HepG2 (cell line): Measurements from ENCODE around the gene IFNAR2. TPM values are rescaled to one million over a fixed set of nuclear protein-coding genes. Genes with fewer than 3 reads are reported as not detected.

ENCODE experiments used
- ATAC-seq: fragments of 200-7000 bp; cut with Tn5 transposase; 3 replicates; pipeline ENCODE4 v1.9.1; 2020; ENCODE audit warnings: mild to moderate bottlenecking, moderate library complexity
- BruUV-seq: library from RNA; stranded (reverse); fragments of 400-500 nt; replicated peaks from 2 replicates; lab custom pipeline; 2021; lab: Mats Ljungman, UMichigan
- CTCF ChIA-PET: fragments of 300-600 bp; formaldehyde crosslinking; extraction: SDS; loops from one replicate; lab custom pipeline; 2021; ENCODE audit warnings: low total read pairs, inconsistent platforms, low intra/inter-chr PET ratio; lab: Yijun Ruan, JAX
- POLR2A ChIA-PET: fragments of 350-600 bp; sonication (Branson Sonifier 250); formaldehyde crosslinking; loops from one replicate; lab custom pipeline; 2020; ENCODE audit warnings: antibody characterized with exemption, inconsistent platforms; lab: Yijun Ruan, JAX
- DNase-seq: peaks from one replicate; pipeline ENCODE4 v3.0.0-alpha.2; 2015; ENCODE audit warnings: low spot score
- FAIRE-seq: peaks from 3 replicates; lab custom pipeline; 2011; peaks lifted over from hg19 to GRCh38; lab: Jason Lieb, UNC
- H2AFZ ChIP-seq: one replicate; pipeline ENCODE4 v1.6.1; 2011; ENCODE audit warnings: low read length, inconsistent platforms
- H3K27ac ChIP-seq: fragments of 300-600 bp; 3 replicates; pipeline ENCODE4 v1.8.0; 2011; ENCODE audit warnings: mixed run types, mild to moderate bottlenecking, mixed read lengths, low read length, inconsistent platforms; ENCODE audit not compliant: insufficient read depth; ENCODE audit errors: extremely low read length
- H3K27me3 ChIP-seq, 2 experiments: fragments of 200-600 bp in 1 of 2; 2 replicates in 1 of 2; 3 replicates in 1 of 2; pipeline versions ENCODE4 v1.6.0 to v1.8.0; 2011; ENCODE audit warnings: low read length in 2 of 2, mild to moderate bottlenecking in 2 of 2, moderate library complexity in 2 of 2, inconsistent platforms in 1 of 2; ENCODE audit not compliant: insufficient read depth in 2 of 2, control insufficient read depth in 1 of 2
- H3K36me3 ChIP-seq, 2 experiments: fragments of 200-600 bp in 1 of 2; replicated peaks in 1 of 2; 2 replicates in 1 of 2; 3 replicates in 1 of 2; pipeline versions ENCODE4 v1.5.1 to v1.8.0; 2011; ENCODE audit warnings: low read length in 2 of 2, inconsistent platforms in 1 of 2; ENCODE audit not compliant: insufficient read depth in 2 of 2, control insufficient read depth in 1 of 2
- H3K4me1 ChIP-seq: 2 replicates; pipeline ENCODE4 v1.5.1; 2012; ENCODE audit warnings: low read length, inconsistent platforms; ENCODE audit not compliant: insufficient read depth
- H3K4me2 ChIP-seq: 2 replicates; pipeline ENCODE4 v1.6.0; 2011; ENCODE audit warnings: low read depth, low read length, inconsistent platforms
- H3K4me3 ChIP-seq, 3 experiments: fragments of 200-600 bp in 1 of 3; sonication (generic), shearing (Covaris generic) in 1 of 3; replicated peaks in 1 of 3; 2 replicates each; pipeline ENCODE4 v1.5.1; 2011 to 2016; ENCODE audit warnings: low read length in 3 of 3, inconsistent platforms in 2 of 3, low read depth in 2 of 3, mild to moderate bottlenecking in 2 of 3, control low read depth in 1 of 3, mixed read lengths in 1 of 3; ENCODE audit not compliant: insufficient read depth in 1 of 3
- H3K79me2 ChIP-seq: one replicate; pipeline ENCODE4 v1.6.1; 2011; ENCODE audit warnings: low read length, inconsistent platforms; ENCODE audit not compliant: insufficient read depth
- H3K9ac ChIP-seq: 2 replicates; pipeline ENCODE4 v1.6.0; 2011; ENCODE audit warnings: mild to moderate bottlenecking, low read depth, low read length, inconsistent platforms; ENCODE audit not compliant: insufficient read depth
- H3K9me3 ChIP-seq: 2 replicates; pipeline ENCODE4 v1.5.1; 2012; ENCODE audit warnings: mild to moderate bottlenecking, low read length
- H4K20me1 ChIP-seq: 2 replicates; pipeline ENCODE4 v1.6.0; 2011; ENCODE audit warnings: inconsistent platforms, mild to moderate bottlenecking, low read length, moderate library complexity; ENCODE audit not compliant: insufficient read depth
- PRPF4 ChIP-seq: fragments of 200-400 bp; formaldehyde crosslinking; IDR thresholded peaks from 2 replicates; pipeline ENCODE4 v1.6.1; 2016; ENCODE audit warnings: low read length, low read depth; ENCODE audit not compliant: poor library complexity, severe bottlenecking
- RELA ChIP-seq: sonication (generic); formaldehyde crosslinking; IDR thresholded peaks from 2 replicates; pipeline ENCODE4 v1.4.0; 2020; ENCODE audit warnings: missing genetic modification reagents
- SMARCE1 ChIP-seq: fragments of 450-650 bp; IDR thresholded peaks from 2 replicates; pipeline ENCODE4 v1.6.1; 2017; ENCODE audit warnings: borderline replicate concordance
- STAT5B ChIP-seq: sonication (generic); formaldehyde crosslinking; IDR thresholded peaks from 2 replicates; pipeline ENCODE4 v1.4.0; 2020; ENCODE audit warnings: missing genetic modification reagents
- ZNF326 ChIP-seq: sonication (generic); formaldehyde crosslinking; IDR thresholded peaks from 2 replicates; pipeline ENCODE4 v1.4.0; 2020; ENCODE audit warnings: missing genetic modification reagents, borderline replicate concordance
- ZNF333 ChIP-seq: sonication (generic); formaldehyde crosslinking; IDR thresholded peaks from 2 replicates; pipeline ENCODE4 v1.4.0; 2020; ENCODE audit warnings: mild to moderate bottlenecking, missing genetic modification reagents, borderline replicate concordance
- WGBS: methylation state at CpG from one replicate; pipeline ENCODE4 v1.1.6; 2017; ENCODE audit warnings: low lambda C conversion rate; 5-methylcytosine and 5-hydroxymethylcytosine counted together
- in situ Hi-C: cut with HindIII; loops from 2 replicates; pipeline ENCODE4 v1.10.0; 2017; ENCODE audit warnings: low pct_unique_long_range_greater_than_20kb; ENCODE audit not compliant: extremely low pct_ligation_motif_present
- intact Hi-C: fragments of 100-400 bp; cut with micrococcal nuclease; formaldehyde crosslinking; loops from one replicate; pipeline ENCODE4 v1.10.0; 2022; ENCODE audit not compliant: unreplicated experiment
- polyA plus RNA-seq, 8 experiments: library from polyadenylated mRNA; depleted of rRNA in 3 of 8; stranded (reverse) in 7 of 8; unstranded in 1 of 8; fragments of >200 nt; fragmentation: Illumina TruSeq in 4 of 8; extraction: Trizol in 4 of 8; gene quantifications; 2 replicates each; pipeline versions ENCODE4 v1.2.1 to v1.2.3, GENCODE V29; 2011 to 2016; ENCODE audit warnings: low read depth in 4 of 8, missing spikeins in 1 of 8, mixed read lengths in 1 of 8; ENCODE audit not compliant: insufficient read depth in 1 of 8
- total RNA-seq, 5 experiments: library from RNA; depleted of rRNA; stranded (reverse); fragments of >200 nt; fragmentation: Illumina TruSeq; extraction: Trizol; gene quantifications; 2 replicates each; pipeline ENCODE4 v1.2.3, GENCODE V29; 2016; ENCODE audit warnings: low read depth in 1 of 5
- TF ChIP-seq, protein P1 (sequence below): sonication (generic); formaldehyde crosslinking; IDR thresholded peaks from 2 replicates; pipeline ENCODE4 v1.4.0; 2020; ENCODE audit warnings: missing genetic modification reagents
- TF ChIP-seq, protein P2 (sequence below): sonication (generic); formaldehyde crosslinking; IDR thresholded peaks from 2 replicates; pipeline ENCODE4 v1.8.0; 2022; ENCODE audit warnings: missing genetic modification reagents, mild to moderate bottlenecking, inconsistent platforms, borderline replicate concordance
- TF ChIP-seq, protein P3 (sequence below): sonication (generic); formaldehyde crosslinking; IDR thresholded peaks from 2 replicates; pipeline ENCODE4 v1.4.0; 2020; ENCODE audit warnings: mild to moderate bottlenecking, missing genetic modification reagents
- TF ChIP-seq, protein P4 (sequence below), 2 experiments: sonication (generic) in 1 of 2; formaldehyde crosslinking in 1 of 2; IDR thresholded peaks; 2 replicates each; pipeline versions ENCODE4 v1.6.1 to v1.9.0; 2014 to 2022; ENCODE audit warnings: antibody characterized with exemption in 1 of 2, borderline replicate concordance in 1 of 2, inconsistent platforms in 1 of 2, low read depth in 1 of 2, missing genetic modification reagents in 1 of 2

The IFNAR2 gene
- total and polyA plus RNA-seq, 2 of the 13 experiments (the other 11 are each of a cell fraction or from before 2014, with no cell fraction given) = 5.1 to 24.1 TPM

DNA sequence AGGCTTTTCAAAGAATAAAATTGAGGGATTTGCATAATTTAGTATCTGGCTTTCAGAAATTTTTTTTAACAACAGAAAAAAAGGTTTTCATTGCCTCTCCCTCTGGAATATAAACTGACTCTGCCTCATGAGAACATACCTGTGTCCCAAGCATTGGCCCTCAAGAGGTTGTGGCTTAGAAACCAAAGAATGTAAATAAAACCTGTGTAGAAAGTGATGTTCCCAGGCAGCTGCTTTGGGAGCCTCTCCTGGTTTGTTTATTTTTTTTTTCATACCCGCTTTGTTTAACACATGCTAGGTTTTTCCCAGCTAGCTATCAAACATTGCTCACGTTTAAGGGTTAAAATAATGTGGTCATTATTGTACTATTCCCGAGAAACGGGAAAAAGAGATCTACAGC is 40.5 kb upstream of the IFNAR2 start:
- no peak overlapping the region for H3K9ac ChIP-seq
- no peak overlapping the region for H3K4me2 ChIP-seq
- ChIA-PET CTCF (no interaction called here), POLR2A (no interaction called here)
- 0% methylated on average over 4 of the region's 4 CpGs for WGBS
- H4K20me1 ChIP-seq = no peaks in the 10 kb centered on the region
- no TSS peak for BruUV-seq
- no peak overlapping the region for H2AFZ ChIP-seq
- ATAC-seq = no peak
- no peak overlapping the region for H3K27ac ChIP-seq
- H3K79me2 ChIP-seq = no peaks in the 10 kb centered on the region
- H3K27me3 ChIP-seq = peaks cover 0 to 18% of the 10 kb centered on the region in 2 experiments; a peak in 2 of 5 replicates
- no peak for DNase-seq
- no peak overlapping the region for H3K4me3 ChIP-seq
- H3K4me1 ChIP-seq = no peaks in the 10 kb centered on the region
- no peak for FAIRE-seq
- no peaks in the 10 kb centered on the region; the same call in 1 of the 2 replicates for H3K9me3 ChIP-seq
- in situ Hi-C loops (no loop called here), intact Hi-C loops (no loop called here)
- no peaks in the 10 kb centered on the region for H3K36me3 ChIP-seq
- no peak for TF ChIP-seq PRPF4
- TF ChIP-seq, protein P1, sequence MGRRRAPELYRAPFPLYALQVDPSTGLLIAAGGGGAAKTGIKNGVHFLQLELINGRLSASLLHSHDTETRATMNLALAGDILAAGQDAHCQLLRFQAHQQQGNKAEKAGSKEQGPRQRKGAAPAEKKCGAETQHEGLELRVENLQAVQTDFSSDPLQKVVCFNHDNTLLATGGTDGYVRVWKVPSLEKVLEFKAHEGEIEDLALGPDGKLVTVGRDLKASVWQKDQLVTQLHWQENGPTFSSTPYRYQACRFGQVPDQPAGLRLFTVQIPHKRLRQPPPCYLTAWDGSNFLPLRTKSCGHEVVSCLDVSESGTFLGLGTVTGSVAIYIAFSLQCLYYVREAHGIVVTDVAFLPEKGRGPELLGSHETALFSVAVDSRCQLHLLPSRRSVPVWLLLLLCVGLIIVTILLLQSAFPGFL (CRISPR knock-in tag) = no peak
- TF ChIP-seq, protein P2, sequence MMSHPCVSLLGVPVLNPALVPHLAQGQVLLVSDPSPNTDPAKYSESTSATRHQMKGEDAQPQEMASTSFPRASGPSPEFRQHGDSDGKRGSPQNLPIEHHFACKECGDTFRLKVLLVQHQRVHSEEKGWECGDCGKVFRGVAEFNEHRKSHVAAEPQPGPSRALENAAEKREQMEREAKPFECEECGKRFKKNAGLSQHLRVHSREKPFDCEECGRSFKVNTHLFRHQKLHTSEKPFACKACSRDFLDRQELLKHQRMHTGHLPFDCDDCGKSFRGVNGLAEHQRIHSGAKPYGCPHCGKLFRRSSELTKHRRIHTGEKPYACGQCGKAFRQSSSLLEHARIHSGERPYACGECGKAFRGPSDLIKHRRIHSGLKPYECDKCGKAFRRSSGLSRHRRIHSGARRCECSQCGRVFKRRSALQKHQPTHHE (CRISPR knock-in tag) = no peak
- TF ChIP-seq, protein P3, sequence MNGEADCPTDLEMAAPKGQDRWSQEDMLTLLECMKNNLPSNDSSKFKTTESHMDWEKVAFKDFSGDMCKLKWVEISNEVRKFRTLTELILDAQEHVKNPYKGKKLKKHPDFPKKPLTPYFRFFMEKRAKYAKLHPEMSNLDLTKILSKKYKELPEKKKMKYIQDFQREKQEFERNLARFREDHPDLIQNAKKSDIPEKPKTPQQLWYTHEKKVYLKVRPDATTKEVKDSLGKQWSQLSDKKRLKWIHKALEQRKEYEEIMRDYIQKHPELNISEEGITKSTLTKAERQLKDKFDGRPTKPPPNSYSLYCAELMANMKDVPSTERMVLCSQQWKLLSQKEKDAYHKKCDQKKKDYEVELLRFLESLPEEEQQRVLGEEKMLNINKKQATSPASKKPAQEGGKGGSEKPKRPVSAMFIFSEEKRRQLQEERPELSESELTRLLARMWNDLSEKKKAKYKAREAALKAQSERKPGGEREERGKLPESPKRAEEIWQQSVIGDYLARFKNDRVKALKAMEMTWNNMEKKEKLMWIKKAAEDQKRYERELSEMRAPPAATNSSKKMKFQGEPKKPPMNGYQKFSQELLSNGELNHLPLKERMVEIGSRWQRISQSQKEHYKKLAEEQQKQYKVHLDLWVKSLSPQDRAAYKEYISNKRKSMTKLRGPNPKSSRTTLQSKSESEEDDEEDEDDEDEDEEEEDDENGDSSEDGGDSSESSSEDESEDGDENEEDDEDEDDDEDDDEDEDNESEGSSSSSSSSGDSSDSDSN = no peak
- TF ChIP-seq SMARCE1 = no peak
- TF ChIP-seq ZNF333 (CRISPR knock-in tag) = no peak
- no peak for TF ChIP-seq ZNF326 (CRISPR knock-in tag)
- no peak for TF ChIP-seq STAT5B (CRISPR knock-in tag)
- TF ChIP-seq, protein P4, sequence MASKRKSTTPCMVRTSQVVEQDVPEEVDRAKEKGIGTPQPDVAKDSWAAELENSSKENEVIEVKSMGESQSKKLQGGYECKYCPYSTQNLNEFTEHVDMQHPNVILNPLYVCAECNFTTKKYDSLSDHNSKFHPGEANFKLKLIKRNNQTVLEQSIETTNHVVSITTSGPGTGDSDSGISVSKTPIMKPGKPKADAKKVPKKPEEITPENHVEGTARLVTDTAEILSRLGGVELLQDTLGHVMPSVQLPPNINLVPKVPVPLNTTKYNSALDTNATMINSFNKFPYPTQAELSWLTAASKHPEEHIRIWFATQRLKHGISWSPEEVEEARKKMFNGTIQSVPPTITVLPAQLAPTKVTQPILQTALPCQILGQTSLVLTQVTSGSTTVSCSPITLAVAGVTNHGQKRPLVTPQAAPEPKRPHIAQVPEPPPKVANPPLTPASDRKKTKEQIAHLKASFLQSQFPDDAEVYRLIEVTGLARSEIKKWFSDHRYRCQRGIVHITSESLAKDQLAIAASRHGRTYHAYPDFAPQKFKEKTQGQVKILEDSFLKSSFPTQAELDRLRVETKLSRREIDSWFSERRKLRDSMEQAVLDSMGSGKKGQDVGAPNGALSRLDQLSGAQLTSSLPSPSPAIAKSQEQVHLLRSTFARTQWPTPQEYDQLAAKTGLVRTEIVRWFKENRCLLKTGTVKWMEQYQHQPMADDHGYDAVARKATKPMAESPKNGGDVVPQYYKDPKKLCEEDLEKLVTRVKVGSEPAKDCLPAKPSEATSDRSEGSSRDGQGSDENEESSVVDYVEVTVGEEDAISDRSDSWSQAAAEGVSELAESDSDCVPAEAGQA (IDR thresholded peaks at IDR 0.05; ENCODE audit: low read depth) = no peak
- TF ChIP-seq, protein P4 (CRISPR knock-in tag; IDR thresholded peaks at IDR 0.05; ENCODE audit: borderline replicate concordance) = no peak
- no peak for TF ChIP-seq RELA (CRISPR knock-in tag)
